K562 (cell line): Measurements from ENCODE around the gene MYOT. TPM values are rescaled to one million over a fixed set of nuclear protein-coding genes. Genes with fewer than 3 reads are reported as not detected.
"Not testable (repeated sequence)": the region's sequence is repeated elsewhere in the genome, so short reads cannot be mapped to it uniquely, and the experiment has no call there.

Experiments used
- ATAC-seq: fragments of 200-7000 bp; cut with Tn5 transposase; 3 replicates; pipeline ENCODE4 v1.9.1; 2020; ENCODE audit warnings: moderate library complexity
- BruUV-seq: library from RNA; stranded (reverse); fragments of 400-500 nt; replicated peaks from 2 replicates; lab custom pipeline; 2021; lab: Mats Ljungman, UMichigan
- CTCF ChIA-PET: fragments of 300-600 bp; formaldehyde crosslinking; extraction: SDS; loops from one replicate; lab custom pipeline; 2021; ENCODE audit warnings: low intra/inter-chr PET ratio; lab: Yijun Ruan, JAX
- POLR2A ChIA-PET: fragments of 300-600, 350-650 bp; sonication (Branson Sonifier 250); formaldehyde crosslinking; extraction: SDS; loops from one replicate; lab custom pipeline; 2021; ENCODE audit warnings: antibody characterized with exemption, inconsistent platforms; lab: Yijun Ruan, JAX
- DNase-seq, 4 experiments: peaks; one replicate each; pipeline versions ENCODE4 v3.0.0 to v3.0.0-alpha.2; 2011 to 2018; ENCODE audit warnings: low spot score in 3 of 4, mixed read lengths in 3 of 4; ENCODE audit errors: extremely low read depth in 1 of 4
- FAIRE-seq: peaks from 2 replicates; lab custom pipeline; 2011; peaks lifted over from hg19 to GRCh38; lab: Jason Lieb, UNC
- H2AFZ ChIP-seq: 2 replicates; pipeline ENCODE4 v1.6.0; 2011; ENCODE audit warnings: low read depth, low read length, control low read depth, inconsistent platforms
- H3K27ac ChIP-seq: fragments of 200-600 bp; 3 replicates; pipeline ENCODE4 v1.8.0; 2011; ENCODE audit warnings: low read depth, mild to moderate bottlenecking, control low read depth, inconsistent platforms, low read length, moderate library complexity, mixed read lengths; ENCODE audit errors: extremely low read depth
- H3K27me3 ChIP-seq, 2 experiments: fragments of 300-600 bp in 1 of 2; 2 replicates in 1 of 2; 3 replicates in 1 of 2; pipeline versions ENCODE4 v1.6.0 to v1.8.0; 2011; ENCODE audit warnings: inconsistent platforms in 2 of 2, low read length in 2 of 2, mild to moderate bottlenecking in 1 of 2, mixed read lengths in 1 of 2, moderate library complexity in 1 of 2; ENCODE audit not compliant: control insufficient read depth in 2 of 2, insufficient read depth in 2 of 2
- H3K36me3 ChIP-seq: fragments of 300-600 bp; 3 replicates; pipeline ENCODE4 v1.8.0; 2011; ENCODE audit warnings: mild to moderate bottlenecking, low read length, inconsistent platforms; ENCODE audit not compliant: control insufficient read depth, insufficient read depth
- H3K4me1 ChIP-seq, 2 experiments: fragments of 200-600 bp in 1 of 2; replicated peaks in 1 of 2; 2 replicates in 1 of 2; 3 replicates in 1 of 2; pipeline versions ENCODE4 v1.5.1 to v1.8.0; 2011; ENCODE audit warnings: inconsistent platforms in 2 of 2, low read length in 2 of 2, mild to moderate bottlenecking in 1 of 2, mixed read lengths in 1 of 2, moderate library complexity in 1 of 2; ENCODE audit not compliant: control insufficient read depth in 2 of 2, insufficient read depth in 2 of 2
- H3K4me2 ChIP-seq: 2 replicates; pipeline ENCODE4 v1.6.1; 2011; ENCODE audit warnings: low read length, control low read depth, inconsistent platforms, mixed read lengths; ENCODE audit not compliant: insufficient read depth
- H3K4me3 ChIP-seq: fragments of 200-600 bp; sonication (generic), shearing (Covaris generic); 2 replicates; pipeline ENCODE4 v1.5.1; 2016; ENCODE audit warnings: control low read depth, inconsistent platforms
- H3K79me2 ChIP-seq: fragments of 200-600 bp; 3 replicates; pipeline ENCODE4 v1.8.0; 2011; ENCODE audit warnings: low read length, inconsistent platforms; ENCODE audit not compliant: control insufficient read depth, insufficient read depth
- H3K9ac ChIP-seq, 2 experiments: 2 replicates each; pipeline versions ENCODE4 v1.6.0 to v1.6.1; 2011; ENCODE audit warnings: low read depth in 2 of 2, low read length in 2 of 2, control low read depth in 1 of 2, inconsistent platforms in 1 of 2, mild to moderate bottlenecking in 1 of 2, mixed read lengths in 1 of 2; ENCODE audit not compliant: insufficient read depth in 1 of 2
- H3K9me1 ChIP-seq: one replicate; pipeline ENCODE4 v1.6.0; 2011; ENCODE audit warnings: inconsistent platforms, mild to moderate bottlenecking, low read length, moderate library complexity; ENCODE audit not compliant: control insufficient read depth, insufficient read depth
- H3K9me3 ChIP-seq: replicated peaks from 2 replicates; pipeline ENCODE4 v1.5.1; 2011; ENCODE audit warnings: low read depth, low read length, inconsistent platforms; ENCODE audit not compliant: control insufficient read depth, insufficient read depth
- H4K20me1 ChIP-seq: replicated peaks from 2 replicates; pipeline ENCODE4 v1.6.1; 2011; ENCODE audit warnings: low read length, inconsistent platforms, mixed read lengths; ENCODE audit not compliant: control insufficient read depth, insufficient read depth
- KDM2B ChIP-seq: fragments of 250-450 bp; sonication (Bioruptor Pico); IDR thresholded peaks from 2 replicates; pipeline ENCODE4 v1.8.0; 2021; ENCODE audit warnings: mild to moderate bottlenecking, moderate library complexity
- PHF20 ChIP-seq: fragments of 450-650 bp; IDR thresholded peaks from 2 replicates; pipeline ENCODE4 v1.6.1; 2018; ENCODE audit not compliant: partially characterized antibody
- TRIM24 ChIP-seq, 2 experiments: fragments of 450-650 bp; IDR thresholded peaks; 2 replicates each; pipeline ENCODE4 v1.6.1; 2016
- ZNF121 ChIP-seq: sonication (generic); formaldehyde crosslinking; conservative IDR thresholded peaks from 2 replicates; pipeline ENCODE4 v1.8.0; 2022; ENCODE audit warnings: missing genetic modification reagents
- ZNF316 ChIP-seq: fragments of 450-650 bp; IDR thresholded peaks from 2 replicates; pipeline ENCODE4 v1.6.1; 2016
- WGBS: fragments of 100-300 bp; shearing (Covaris generic); methylation state at CpG from one replicate; pipeline ENCODE4 v1.1.6; 2016; ENCODE audit warnings: low coverage, mixed read lengths; ENCODE audit not compliant: insufficient coverage; ENCODE audit errors: missing lambda C conversion rate; 5-methylcytosine and 5-hydroxymethylcytosine counted together
- in situ Hi-C: fragments of 300-500 bp; cut with MboI; formaldehyde crosslinking; loops from 4 replicates; pipeline ENCODE4 v1.15.0; 2018; ENCODE audit warnings: inconsistent platforms, mixed read lengths
- intact Hi-C: fragments of 100-400 bp; cut with micrococcal nuclease; formaldehyde crosslinking; loops from 2 replicates; pipeline ENCODE4 v1.14.2; 2022
- polyA plus RNA-seq, 8 experiments: library from polyadenylated mRNA; depleted of rRNA in 4 of 8; stranded (reverse) in 5 of 8; unstranded in 3 of 8; fragments of >200 nt; fragmentation: Nextera tagmentation in 2 of 8; fragmentation: Illumina TruSeq in 1 of 8; extraction: Ambion mirVana in 2 of 8; extraction: Trizol in 1 of 8; gene quantifications; 2 replicates each; pipeline versions ENCODE4 v1.2.1 to v1.2.3, GENCODE V29; 2011 to 2014; ENCODE audit warnings: inconsistent platforms in 1 of 8, missing spikeins in 1 of 8
- total RNA-seq, 7 experiments: library from RNA; depleted of rRNA in 6 of 7; stranded (reverse); fragments of >200 nt in 6 of 7; fragmentation: Illumina TruSeq in 2 of 7; extraction: Trizol in 2 of 7; gene quantifications; 2 replicates each; pipeline versions ENCODE4 v1.2.1 to v1.2.3, GENCODE V29; 2011 to 2021; ENCODE audit warnings: low replicate concordance in 1 of 7

MYOT gene
- total and polyA plus RNA-seq, 9 of the 15 experiments (the other 6 are each of a cell fraction or from before 2014, with no cell fraction given) = 0.24 to 0.38 TPM; not detected in 7

GRCh38 chr5:137862251-137862650 is 5.4 kb upstream of the MYOT start:
- POLR2A ChIA-PET = interaction anchor here (0.7 to 1.0 kb wide), 2 partner anchors 12 to 27 kb away, joined by 3 to 4 read pairs; partner anchors contain the start of gene PKD2L2
- no peak for ATAC-seq
- no TSS peak for BruUV-seq
- no peaks in the 10 kb centered on the region for H3K79me2 ChIP-seq
- no peak for TF ChIP-seq PHF20
- TF ChIP-seq KDM2B (CRISPR knock-in tag) = no peak
- peak; percentile 19; the same call in 1 of the 2 replicates for TF ChIP-seq ZNF316
- TF ChIP-seq TRIM24 (IDR thresholded peaks at IDR 0.05) = 0 out of 4 replicates have a peak, but pooled peaks of 1 of the 2 experiments have one; percentile 10
- TF ChIP-seq, all 486 proteins: peak for 2
- DNase-seq = no peak
- Histone ChIP-seq H4K20me1 (no peaks in the 10 kb centered on the region), H3K4me2 (no peak overlapping the region), H2AFZ (no peak overlapping the region), H3K36me3 (no peaks in the 10 kb centered on the region), H3K9me3 (no peaks in the 10 kb centered on the region), H3K4me3 (no peak overlapping the region), H3K9ac (no peak overlapping the region), H3K27me3 (peaks cover 0 to 3% of the 10 kb centered on the region in 2 experiments; a peak in 3 of 5 replicates), H3K9me1 (no peaks in the 10 kb centered on the region), H3K27ac (no peak overlapping the region), H3K4me1 (no peaks in the 10 kb centered on the region)
- intact Hi-C loops = no loop called here
- WGBS = 0% methylated on average over 3 of the region's 3 CpGs
- CTCF ChIA-PET = no interaction called here
- in situ Hi-C loops = no loop called here
- no peak for FAIRE-seq

- WGBS = 5% methylated on average over 6 of the region's 6 CpGs
- ATAC-seq, BruUV-seq, H3K4me2 ChIP-seq, H3K4me1 ChIP-seq, H4K20me1 ChIP-seq, POLR2A ChIA-PET, H3K79me2 ChIP-seq, CTCF ChIA-PET, H3K4me3 ChIP-seq, DNase-seq, FAIRE-seq, H3K9me1 ChIP-seq, H3K36me3 ChIP-seq, intact Hi-C loops, H2AFZ ChIP-seq, H3K9me3 ChIP-seq, H3K9ac ChIP-seq, H3K27ac ChIP-seq, in situ Hi-C loops: not testable (repeated sequence)
- TF ChIP-seq ZNF121 (CRISPR knock-in tag) = peak; percentile 92
- TF ChIP-seq, all 486 proteins: peak for 1; not testable (repeated sequence) for 485
- H3K27me3 ChIP-seq = not testable (repeated sequence)
These were observed 4.0 kb upstream of the MYOT start for GRCh38 chr5:137863653-137864052.
